Neutrophil (primary cell): Measurements from ENCODE around the gene TMPRSS9.

Source experiments
- H3K27ac ChIP-seq: fragments of 200-600 bp; sonication (generic); 2 replicates; pipeline ENCODE4 v1.5.1; 2016; ENCODE audit warnings: mild to moderate bottlenecking, moderate library complexity
- H3K27me3 ChIP-seq: fragments of 200-600 bp; sonication (generic); 2 replicates; pipeline ENCODE4 v1.6.0; 2016; ENCODE audit warnings: mild to moderate bottlenecking
- H3K36me3 ChIP-seq: fragments of 200-600 bp; sonication (generic); 2 replicates; pipeline ENCODE4 v1.5.1; 2017
- H3K4me1 ChIP-seq, 2 experiments: fragments of 200-600 bp in 1 of 2; sonication (generic) in 1 of 2; 1 replicate in 1 of 2; 2 replicates in 1 of 2; pipeline versions ENCODE4 v1.5.1 to v1.6.1; 2013 to 2016; ENCODE audit warnings: low read depth in 1 of 2, low read length in 1 of 2, mild to moderate bottlenecking in 1 of 2, moderate library complexity in 1 of 2; ENCODE audit not compliant: control insufficient read depth in 1 of 2, insufficient read depth in 1 of 2
- H3K4me3 ChIP-seq, 2 experiments: fragments of 200-600 bp in 1 of 2; sonication (generic) in 1 of 2; 1 replicate in 1 of 2; 2 replicates in 1 of 2; pipeline ENCODE4 v1.5.1; 2013 to 2016; ENCODE audit warnings: low read depth in 1 of 2, low read length in 1 of 2, mild to moderate bottlenecking in 1 of 2, moderate library complexity in 1 of 2
- H3K9me3 ChIP-seq: fragments of 200-600 bp; sonication (generic); 2 replicates; pipeline ENCODE4 v1.5.1; 2016
- CTCF ChIP-seq: fragments of 200-600 bp; sonication (generic); IDR thresholded peaks from 2 replicates; pipeline ENCODE4 v1.5.1; 2016; ENCODE audit warnings: antibody characterized with exemption

Gene TMPRSS9

GRCh38 chr19:2358548-2359173, 1.4 kb upstream of the TMPRSS9 start:
- no peak for TF ChIP-seq CTCF
- Histone ChIP-seq H3K4me1 (no peaks in the 10 kb centered on the region), H3K4me3 (no peak overlapping the region), H3K9me3 (no peaks in the 10 kb centered on the region), H3K27ac (no peak overlapping the region), H3K36me3 (peaks cover 7% of the 10 kb centered on the region), H3K27me3 (peaks cover 58% of the 10 kb centered on the region)

- no peak overlapping the region for H3K4me3 ChIP-seq
- no peaks in the 10 kb centered on the region for H3K4me1 ChIP-seq
- TF ChIP-seq CTCF, result no peak
- no peak overlapping the region for H3K27ac ChIP-seq
- no peaks in the 10 kb centered on the region for H3K36me3 ChIP-seq
- no peaks in the 10 kb centered on the region for H3K9me3 ChIP-seq
- peaks cover 80% of the 10 kb centered on the region for H3K27me3 ChIP-seq
These were observed 768 bp downstream of the TMPRSS9 start for GRCh38 chr19:2360833-2361232.

DNA sequence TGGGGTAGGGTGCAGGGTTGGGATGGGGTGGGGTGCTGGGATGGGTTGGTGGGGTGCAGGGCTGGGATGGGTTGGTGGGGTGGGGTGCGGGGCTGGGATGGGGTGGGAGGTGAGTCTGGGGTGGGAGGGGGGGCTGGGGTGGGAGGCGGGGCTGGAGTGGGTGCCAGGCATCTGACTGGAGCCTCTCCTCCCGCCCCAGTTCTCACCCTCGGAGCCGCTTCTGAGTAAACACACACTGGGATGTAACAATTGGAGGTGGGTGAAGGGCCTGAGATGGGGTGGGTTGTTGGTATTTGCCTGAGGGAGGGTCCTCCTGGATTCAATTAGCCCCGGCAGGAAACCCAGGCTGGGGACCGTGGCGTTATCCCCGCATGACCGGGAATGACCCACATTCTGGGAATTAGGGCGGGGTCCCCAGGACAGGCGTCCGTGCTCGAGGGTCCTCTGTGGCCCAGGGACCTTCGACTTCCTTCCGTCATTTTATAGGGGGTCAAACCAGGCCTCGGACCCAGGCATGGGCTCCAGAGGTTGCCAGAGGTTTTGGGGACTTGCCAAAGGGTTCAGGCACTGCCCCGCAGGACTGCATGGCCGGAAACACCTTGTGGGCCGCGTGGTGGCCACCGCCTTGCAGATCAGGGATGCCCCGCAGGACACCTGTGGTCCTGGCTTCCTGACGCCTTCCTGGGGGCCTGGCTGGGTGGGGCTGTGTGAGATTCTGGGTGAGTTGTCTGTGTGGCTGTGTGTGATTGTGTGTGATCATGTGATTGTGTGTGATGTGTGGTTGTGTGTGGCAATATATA, 1.4 kb downstream of the TMPRSS9 start:
- Histone ChIP-seq H3K9me3 (no peaks in the 10 kb centered on the region), H3K4me3 (no peak overlapping the region), H3K4me1 (no peaks in the 10 kb centered on the region), H3K27ac (no peak overlapping the region), H3K36me3 (no peaks in the 10 kb centered on the region), H3K27me3 (peaks cover 80% of the 10 kb centered on the region)
- no peak for TF ChIP-seq CTCF

DNA sequence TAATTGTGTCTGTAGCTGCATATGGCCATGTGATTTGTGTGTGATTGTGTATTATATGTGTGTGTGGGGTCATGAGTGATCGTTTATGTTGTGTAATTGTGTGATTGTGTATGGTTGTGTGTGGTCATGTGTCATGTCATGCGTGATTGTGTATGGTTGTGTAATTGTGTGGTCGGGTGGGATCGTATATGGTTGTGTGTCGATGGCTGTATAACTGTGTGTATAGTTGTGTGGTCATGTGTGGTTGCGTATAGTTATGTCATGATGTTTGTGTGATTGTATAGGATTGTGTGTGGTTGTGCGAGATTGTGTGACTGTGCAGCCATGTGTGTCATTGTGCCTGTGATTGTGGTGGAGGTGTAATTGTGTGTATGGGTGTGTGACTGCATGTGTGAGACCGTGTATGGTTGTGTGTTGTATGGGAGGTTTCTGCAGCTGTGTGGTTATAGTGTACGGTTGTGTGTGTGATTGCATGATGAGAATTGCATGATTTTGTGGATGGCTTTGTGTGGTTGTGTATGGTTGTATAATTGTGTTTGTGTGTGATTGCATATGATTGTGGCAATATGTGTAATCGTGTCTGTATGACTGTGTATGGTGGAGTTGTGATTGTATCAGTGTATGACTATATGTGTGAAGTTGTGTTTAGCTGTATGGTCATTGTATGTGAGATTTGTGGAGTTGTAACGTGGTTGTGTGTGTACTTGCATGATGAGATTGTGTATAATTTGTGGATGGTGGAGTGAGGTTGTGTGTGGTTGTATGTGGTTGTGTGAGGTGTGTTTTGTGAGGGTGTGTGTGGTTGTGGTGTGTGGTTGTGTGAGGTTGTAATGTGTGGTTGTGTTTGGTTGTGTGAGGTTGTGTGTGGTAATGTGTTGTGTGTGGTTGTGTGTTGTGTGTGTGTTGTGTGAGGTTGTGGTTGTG, 2.2 kb downstream of the TMPRSS9 start:
- Histone ChIP-seq H3K27ac (no peak overlapping the region), H3K4me1 (no peaks in the 10 kb centered on the region), H3K4me3 (no peak overlapping the region), H3K27me3 (peaks cover 80% of the 10 kb centered on the region), H3K36me3 (no peaks in the 10 kb centered on the region), H3K9me3 (no peaks in the 10 kb centered on the region)
- TF ChIP-seq CTCF, result no peak

DNA sequence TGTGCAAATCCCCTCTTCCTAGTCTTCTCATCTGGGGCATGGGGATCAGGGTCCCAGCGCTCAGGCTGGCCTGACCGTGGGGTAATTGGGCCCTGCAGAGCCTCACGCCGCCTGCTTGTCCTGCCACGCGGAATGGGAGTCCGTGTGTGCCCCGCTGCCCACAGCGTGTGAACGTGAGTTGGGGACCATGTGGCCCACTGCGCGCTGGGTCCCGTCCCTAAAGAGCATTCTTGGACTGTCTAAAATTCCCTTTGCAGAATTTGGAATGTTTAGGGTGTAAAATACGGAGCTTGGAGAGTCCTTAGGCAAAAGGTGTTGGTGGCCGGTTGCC, 2.9 kb downstream of the TMPRSS9 start:
- Histone ChIP-seq H3K36me3 (no peaks in the 10 kb centered on the region), H3K4me3 (no peak overlapping the region), H3K4me1 (no peaks in the 10 kb centered on the region), H3K27me3 (peaks cover 79% of the 10 kb centered on the region), H3K27ac (no peak overlapping the region), H3K9me3 (no peaks in the 10 kb centered on the region)
- TF ChIP-seq CTCF, result no peak
